Stimulated activated CD4-positive, alpha-beta T cell treated with anti-CD3 and anti-CD28 coated beads, Interleukin-4, amount 100 ng/mL, for 24 hours (primary cell): ENCODE results near the gene TRIOBP.

Experiments
- DNase-seq: peaks from one replicate; pipeline ENCODE4 v3.0.0-alpha.2; 2020

Gene TRIOBP

GRCh38 chr22:37733625-37734401, 37.0 kb downstream of the TRIOBP start:
- no peak for DNase-seq

- DNase-seq = no peak
These were observed 37.5 kb downstream of the TRIOBP start for GRCh38 chr22:37734402-37734700.

- no peak for DNase-seq
These were observed 38.2 kb downstream of the TRIOBP start for GRCh38 chr22:37734964-37735451.

- no peak for DNase-seq
These were observed 42.2 kb downstream of the TRIOBP start for GRCh38 chr22:37739035-37739434.

GRCh38 chr22:37739611-37740049, 42.8 kb downstream of the TRIOBP start:
- DNase-seq = no peak

GRCh38 chr22:37740455-37741311, 43.8 kb downstream of the TRIOBP start:
- no peak for DNase-seq

- DNase-seq = no peak
These were observed 44.5 kb downstream of the TRIOBP start for GRCh38 chr22:37741312-37741795.

- no peak for DNase-seq
These were observed 45.7 kb downstream of the TRIOBP start for GRCh38 chr22:37742376-37743171.

- DNase-seq = no peak
These were observed 47.7 kb downstream of the TRIOBP start for GRCh38 chr22:37744589-37744988.

- DNase-seq = peak; percentile 91
These were observed 48.9 kb downstream of the TRIOBP start for GRCh38 chr22:37745548-37746365.

GRCh38 chr22:37746366-37747079, 49.7 kb downstream of the TRIOBP start:
- no peak for DNase-seq

GRCh38 chr22:37747080-37747714, 50.3 kb downstream of the TRIOBP start:
- DNase-seq = no peak

GRCh38 chr22:37747715-37748100, 50.9 kb downstream of the TRIOBP start:
- DNase-seq = no peak

- DNase-seq = no peak
These were observed 51.8 kb downstream of the TRIOBP start for GRCh38 chr22:37748659-37749058.

GRCh38 chr22:37749226-37749625, 52.4 kb downstream of the TRIOBP start:
- DNase-seq = no peak

GRCh38 chr22:37749831-37750595, 53.2 kb downstream of the TRIOBP start:
- no peak for DNase-seq

GRCh38 chr22:37750596-37751162, 53.8 kb downstream of the TRIOBP start:
- no peak for DNase-seq

- no peak for DNase-seq
These were observed 54.8 kb downstream of the TRIOBP start for GRCh38 chr22:37751449-37752188.
